ENCODE results near the gene NXN.

DNA sequence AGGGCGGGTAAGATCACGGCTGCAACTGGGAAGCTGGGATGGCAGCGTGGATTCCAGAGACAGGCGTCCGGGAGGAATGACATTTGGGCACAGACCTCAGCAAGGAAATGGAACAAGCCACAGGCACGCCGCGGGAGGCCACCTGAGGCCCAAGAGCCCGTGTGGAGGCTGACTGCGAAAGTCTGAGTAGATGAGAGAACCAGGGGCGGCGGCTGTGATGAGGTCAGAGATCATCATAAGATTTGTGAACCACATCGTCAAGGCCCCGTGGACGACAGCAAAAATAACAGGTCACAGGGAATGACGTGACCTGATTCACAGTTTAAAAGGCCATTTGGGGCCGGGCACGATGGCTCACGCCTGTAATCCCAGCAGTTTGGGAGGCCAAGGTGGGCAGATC is 149.2 kb downstream of the NXN start:
- TF ChIP-seq, protein P1, sequence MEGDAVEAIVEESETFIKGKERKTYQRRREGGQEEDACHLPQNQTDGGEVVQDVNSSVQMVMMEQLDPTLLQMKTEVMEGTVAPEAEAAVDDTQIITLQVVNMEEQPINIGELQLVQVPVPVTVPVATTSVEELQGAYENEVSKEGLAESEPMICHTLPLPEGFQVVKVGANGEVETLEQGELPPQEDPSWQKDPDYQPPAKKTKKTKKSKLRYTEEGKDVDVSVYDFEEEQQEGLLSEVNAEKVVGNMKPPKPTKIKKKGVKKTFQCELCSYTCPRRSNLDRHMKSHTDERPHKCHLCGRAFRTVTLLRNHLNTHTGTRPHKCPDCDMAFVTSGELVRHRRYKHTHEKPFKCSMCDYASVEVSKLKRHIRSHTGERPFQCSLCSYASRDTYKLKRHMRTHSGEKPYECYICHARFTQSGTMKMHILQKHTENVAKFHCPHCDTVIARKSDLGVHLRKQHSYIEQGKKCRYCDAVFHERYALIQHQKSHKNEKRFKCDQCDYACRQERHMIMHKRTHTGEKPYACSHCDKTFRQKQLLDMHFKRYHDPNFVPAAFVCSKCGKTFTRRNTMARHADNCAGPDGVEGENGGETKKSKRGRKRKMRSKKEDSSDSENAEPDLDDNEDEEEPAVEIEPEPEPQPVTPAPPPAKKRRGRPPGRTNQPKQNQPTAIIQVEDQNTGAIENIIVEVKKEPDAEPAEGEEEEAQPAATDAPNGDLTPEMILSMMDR (IDR thresholded peaks at IDR 0.05) = no peak
- TF ChIP-seq POLR2A (IDR thresholded peaks at IDR 0.05) = no peak
